Caco-2 (cell line): ENCODE measurements around the gene SCNN1A. TPM values are rescaled to one million over a fixed set of nuclear protein-coding genes. Genes with fewer than 3 reads are reported as not detected.
A peak's percentile ranks its signal among the peaks of the same experiment; 100 is the strongest.

Source experiments
- BruUV-seq: library from RNA; stranded (reverse); fragments of 400-500 nt; replicated peaks from 2 replicates; lab custom pipeline; 2021; lab: Mats Ljungman, UMichigan
- CTCF ChIA-PET: fragments of 300-600 bp; sonication (Branson Sonifier 250); formaldehyde crosslinking; loops from one replicate; lab custom pipeline; 2022; ENCODE audit warnings: antibody characterized with exemption; lab: Charles Lee
- POLR2A ChIA-PET: fragments of 300-600 bp; sonication (Branson Sonifier 250); formaldehyde crosslinking; loops from one replicate; lab custom pipeline; 2022; ENCODE audit warnings: antibody characterized with exemption; lab: Charles Lee
- DNase-seq, 2 experiments: peaks; one replicate each; pipeline versions ENCODE4 v3.0.0 to v3.0.0-alpha.2; 2020 to 2022
- H3K27me3 ChIP-seq: replicated peaks from 2 replicates; pipeline ENCODE4 v1.6.0; 2011; ENCODE audit warnings: low read length; ENCODE audit not compliant: control insufficient read depth, insufficient read depth
- H3K36me3 ChIP-seq: 2 replicates; pipeline ENCODE4 v1.5.1; 2011; ENCODE audit warnings: low read length; ENCODE audit not compliant: control insufficient read depth, insufficient read depth
- H3K4me1 ChIP-seq: fragments of 250-450 bp; sonication (Bioruptor Pico); 2 replicates; pipeline ENCODE4 v1.5.1; 2020; ENCODE audit warnings: mild to moderate bottlenecking
- H3K4me3 ChIP-seq: 2 replicates; pipeline ENCODE4 v1.5.1; 2011; ENCODE audit warnings: low read depth, mild to moderate bottlenecking, control low read depth, low read length
- H3K9me3 ChIP-seq: fragments of 250-450 bp; sonication (Bioruptor Pico); 2 replicates; pipeline ENCODE4 v1.5.1; 2020; ENCODE audit warnings: mild to moderate bottlenecking, moderate library complexity
- H3K27ac Mint-ChIP-seq: one replicate; pipeline ENCODE4 v1.8.0; 2022; ENCODE audit warnings: mixed read lengths; ENCODE audit not compliant: unreplicated experiment
- H3K27me3 Mint-ChIP-seq: one replicate; pipeline ENCODE4 v1.8.0; 2022; ENCODE audit warnings: mixed read lengths; ENCODE audit not compliant: insufficient read depth, unreplicated experiment
- H3K36me3 Mint-ChIP-seq: one replicate; pipeline ENCODE4 v1.8.0; 2022; ENCODE audit warnings: mild to moderate bottlenecking, mixed read lengths; ENCODE audit not compliant: insufficient read depth, unreplicated experiment
- H3K4me1 Mint-ChIP-seq: one replicate; pipeline ENCODE4 v1.8.0; 2022; ENCODE audit warnings: low read depth, mixed read lengths; ENCODE audit not compliant: unreplicated experiment
- H3K4me3 Mint-ChIP-seq: one replicate; pipeline ENCODE4 v1.8.0; 2022; ENCODE audit warnings: mild to moderate bottlenecking, moderate library complexity, mixed read lengths; ENCODE audit not compliant: unreplicated experiment
- H3K9me3 Mint-ChIP-seq: one replicate; pipeline ENCODE4 v1.8.0; 2022; ENCODE audit warnings: mixed read lengths; ENCODE audit not compliant: unreplicated experiment
- CTCF ChIP-seq, 2 experiments: fragments of 200-600 bp in 1 of 2; IDR thresholded peaks; 1 replicate in 1 of 2; 2 replicates in 1 of 2; pipeline versions ENCODE4 v1.5.1 to v1.8.0; 2011 to 2022; ENCODE audit warnings: antibody characterized with exemption in 1 of 2, control low read depth in 1 of 2, inconsistent platforms in 1 of 2, low read depth in 1 of 2, low read length in 1 of 2, mild to moderate bottlenecking in 1 of 2, moderate library complexity in 1 of 2; ENCODE audit not compliant: insufficient read depth in 1 of 2, severe bottlenecking in 1 of 2, unreplicated experiment in 1 of 2
- intact Hi-C: fragments of 100-400 bp; cut with micrococcal nuclease; formaldehyde crosslinking; loops from one replicate; pipeline ENCODE4 v1.10.0; 2022; ENCODE audit not compliant: unreplicated experiment
- total RNA-seq: library from RNA; stranded (reverse); gene quantifications from 2 replicates; pipeline ENCODE4 v1.2.3, GENCODE V29; 2022

SCNN1A gene
- total RNA-seq, 1 experiment from 2014 or later, result 52.6 TPM

GRCh38 chr12:6302621-6303020 is 72.7 kb downstream of the SCNN1A start:
- Mint-ChIP-seq H3K36me3 (peaks cover 10% of the 10 kb centered on the region), H3K27ac (no peak overlapping the region), H3K9me3 (no peaks in the 10 kb centered on the region), H3K4me1 (peaks cover 45% of the 10 kb centered on the region), H3K4me3 (no peak overlapping the region), H3K27me3 (no peaks in the 10 kb centered on the region)
- Histone ChIP-seq H3K4me1 (peaks cover 47% of the 10 kb centered on the region), H3K36me3 (no peaks in the 10 kb centered on the region), H3K4me3 (no peak overlapping the region), H3K27me3 (no peaks in the 10 kb centered on the region), H3K9me3 (no peaks in the 10 kb centered on the region)
- no peak for DNase-seq
- ChIA-PET POLR2A (interaction anchor here (0.5 to 0.6 kb wide), 2 partner anchors 81 to 793 kb away, joined by 3 to 7 read pairs; no protein-coding TSS in a partner anchor), CTCF (interaction anchor here (0.6 kb wide), 1 partner anchor 24 kb away, joined by 6 read pairs; no protein-coding TSS in a partner anchor)
- TF ChIP-seq CTCF (IDR thresholded peaks at IDR 0.05; ENCODE audit: insufficient read depth in 1 of 2, low read depth in 1 of 2, low read length in 1 of 2, severe bottlenecking in 1 of 2, unreplicated experiment in 1 of 2), result no peak
- no TSS peak for BruUV-seq
- intact Hi-C loops, result no loop called here

GRCh38 chr12:6301721-6302120 is 73.6 kb downstream of the SCNN1A start:
- BruUV-seq, result no TSS peak
- POLR2A ChIA-PET, result no interaction called here
- no peaks in the 10 kb centered on the region for H3K36me3 ChIP-seq
- intact Hi-C loops, result no loop called here
- H3K27me3 ChIP-seq, result no peaks in the 10 kb centered on the region
- Mint-ChIP-seq H3K36me3 (peaks cover 10% of the 10 kb centered on the region), H3K9me3 (no peaks in the 10 kb centered on the region), H3K4me3 (no peak overlapping the region), H3K27ac (no peak overlapping the region), H3K27me3 (no peaks in the 10 kb centered on the region), H3K4me1 (peaks cover 42% of the 10 kb centered on the region)
- no peaks in the 10 kb centered on the region for H3K9me3 ChIP-seq
- H3K4me3 ChIP-seq, result no peak overlapping the region
- CTCF ChIA-PET, result no interaction called here
- no peak for DNase-seq
- peaks cover 41% of the 10 kb centered on the region for H3K4me1 ChIP-seq
- TF ChIP-seq CTCF (IDR thresholded peaks at IDR 0.05; ENCODE audit: insufficient read depth in 1 of 2, low read depth in 1 of 2, low read length in 1 of 2, severe bottlenecking in 1 of 2, unreplicated experiment in 1 of 2), result no peak

- CTCF ChIA-PET, result no interaction called here
- H3K27ac Mint-ChIP-seq, result peak overlapping the region; percentile 83
Measured at GRCh38 chr12:6297170-6297569, 78.2 kb downstream of the SCNN1A start.

More at GRCh38 chr12:6297170-6297569, 78.2 kb downstream of the SCNN1A start:
- H3K4me1 Mint-ChIP-seq, result peaks cover 38% of the 10 kb centered on the region
- H3K4me3 ChIP-seq, result no peak overlapping the region
- no peaks in the 10 kb centered on the region for H3K9me3 ChIP-seq
- TF ChIP-seq CTCF (IDR thresholded peaks at IDR 0.05; ENCODE audit: insufficient read depth in 1 of 2, low read depth in 1 of 2, low read length in 1 of 2, severe bottlenecking in 1 of 2, unreplicated experiment in 1 of 2), result no peak
- no peaks in the 10 kb centered on the region for H3K27me3 Mint-ChIP-seq
- intact Hi-C loops, result no loop called here
- peaks cover 6% of the 10 kb centered on the region for H3K36me3 Mint-ChIP-seq
- 0 out of 2 replicates have a peak, but pooled peaks cover 1% of the 10 kb centered on the region for H3K36me3 ChIP-seq
- no TSS peak for BruUV-seq
- H3K9me3 Mint-ChIP-seq, result no peaks in the 10 kb centered on the region
- DNase-seq, result no peak
- H3K27me3 ChIP-seq, result no peaks in the 10 kb centered on the region
- POLR2A ChIA-PET, result interaction anchor here (0.6 to 1.4 kb wide), 2 partner anchors 11 to 13 kb away, joined by 5 to 7 read pairs; partner anchors contain the start of gene PLEKHG6
- H3K4me1 ChIP-seq, result peaks cover 48% of the 10 kb centered on the region
- no peak overlapping the region for H3K4me3 Mint-ChIP-seq

Other genes with a start within 250 kb of the SCNN1A start
- gene CD9, start 175.2 kb downstream of the SCNN1A start, total RNA-seq, result 170 and 179 TPM in 2 replicates
- 109 and 123 TPM in 2 replicates for gene PLEKHG6, start 64.9 kb downstream of the SCNN1A start, total RNA-seq
- gene TNFRSF1A, start 33.5 kb downstream of the SCNN1A start, total RNA-seq, result 79.0 and 79.4 TPM in 2 replicates
- 194 and 197 TPM in 2 replicates for gene LTBR, start 8.6 kb upstream of the SCNN1A start, total RNA-seq
- gene CD27, start 69.4 kb upstream of the SCNN1A start, total RNA-seq, result not detected in 2 replicates
- 9.1 and 9.7 TPM in 2 replicates for gene TAPBPL, start 76.5 kb upstream of the SCNN1A start, total RNA-seq
- gene VAMP1, start 95.1 kb upstream of the SCNN1A start, total RNA-seq, result 8.4 and 9.7 TPM in 2 replicates
- gene MRPL51, start 117.7 kb upstream of the SCNN1A start, total RNA-seq, result 448 and 456 TPM in 2 replicates
- 204 and 218 TPM in 2 replicates for gene NCAPD2, start 118.5 kb upstream of the SCNN1A start, total RNA-seq
- 4,975 and 5,337 TPM in 2 replicates for gene GAPDH, start 159.0 kb upstream of the SCNN1A start, total RNA-seq
- gene IFFO1, start 180.5 kb upstream of the SCNN1A start, total RNA-seq, result 0.48 and 0.53 TPM in 2 replicates
- 145 and 157 TPM in 2 replicates for gene NOP2, start 192.7 kb upstream of the SCNN1A start, total RNA-seq
- 223 and 229 TPM in 2 replicates for gene CHD4, start 231.8 kb upstream of the SCNN1A start, total RNA-seq